ENCODE results near the gene EP400. TPM values are rescaled to one million over a fixed set of nuclear protein-coding genes. Genes with fewer than 3 reads are reported as not detected.

Gene EP400
- total and polyA plus RNA-seq, 2 donors (not counting 1 experiment from before 2014, with no cell fraction given), result 3.4 to 12.4 TPM

GRCh38 chr12:132043216-132043615, 93.5 kb downstream of the EP400 start:
- H4K20me1 ChIP-seq (ENCODE audit: control insufficient read depth, extremely low read depth, insufficient read depth, low read length), result no peaks in the 10 kb centered on the region
- H3K4me2 ChIP-seq (ENCODE audit: extremely low read depth, insufficient read depth, low read length), result no peak overlapping the region
- H3K9me3 ChIP-seq (ENCODE audit: control insufficient read depth, insufficient read depth, low read depth, low read length), result no peaks in the 10 kb centered on the region
- DNase-seq (ENCODE audit: low read depth in 2 of 2), result no peak
- H3K4me3 ChIP-seq (replicated peaks in 1 of 4; ENCODE audit: control extremely low read depth in 1 of 4, insufficient read depth in 1 of 4, low read depth in 3 of 4, low read length in 4 of 4), result no peak overlapping the region
- H3K4me1 ChIP-seq (ENCODE audit: control insufficient read depth, extremely low read depth, insufficient read depth, low read length), result no peaks in the 10 kb centered on the region
- H3K9ac ChIP-seq (ENCODE audit: insufficient read depth, low read length), result no peak overlapping the region
- no peak overlapping the region for H3K27ac ChIP-seq (ENCODE audit: insufficient read depth, low read length)
- no peaks in the 10 kb centered on the region for H3K27me3 ChIP-seq (ENCODE audit: control insufficient read depth, insufficient read depth, low read length)
- H3K79me2 ChIP-seq (ENCODE audit: control insufficient read depth, insufficient read depth, low read length), result no peaks in the 10 kb centered on the region
- H3K36me3 ChIP-seq (ENCODE audit: control insufficient read depth, insufficient read depth, low read length), result peaks cover 19% of the 10 kb centered on the region
- TF ChIP-seq CTCF (conservative IDR thresholded peaks at IDR 0.05 in 1 of 2, IDR thresholded peaks at IDR 0.05 in 1 of 2; ENCODE audit: low read depth in 1 of 2, low read length in 2 of 2) (no peak), EZH2 (IDR thresholded peaks at IDR 0.05; ENCODE audit: low read length, missing control alignments) (no peak)
- no peak overlapping the region for H2AFZ ChIP-seq (ENCODE audit: low read length)

- Histone ChIP-seq H3K9ac (ENCODE audit: insufficient read depth, low read length) (no peak overlapping the region), H3K4me2 (ENCODE audit: extremely low read depth, insufficient read depth, low read length) (no peak overlapping the region), H3K27me3 (ENCODE audit: control insufficient read depth, insufficient read depth, low read length) (no peaks in the 10 kb centered on the region), H2AFZ (ENCODE audit: low read length) (no peak overlapping the region), H3K9me3 (ENCODE audit: control insufficient read depth, insufficient read depth, low read depth, low read length) (no peaks in the 10 kb centered on the region), H3K36me3 (ENCODE audit: control insufficient read depth, insufficient read depth, low read length) (peaks cover 18% of the 10 kb centered on the region), H3K4me1 (ENCODE audit: control insufficient read depth, extremely low read depth, insufficient read depth, low read length) (no peaks in the 10 kb centered on the region), H4K20me1 (ENCODE audit: control insufficient read depth, extremely low read depth, insufficient read depth, low read length) (no peaks in the 10 kb centered on the region), H3K79me2 (ENCODE audit: control insufficient read depth, insufficient read depth, low read length) (no peaks in the 10 kb centered on the region), H3K27ac (ENCODE audit: insufficient read depth, low read length) (no peak overlapping the region), H3K4me3 (replicated peaks in 1 of 4; ENCODE audit: control extremely low read depth in 1 of 4, insufficient read depth in 1 of 4, low read depth in 3 of 4, low read length in 4 of 4) (no peak overlapping the region)
- DNase-seq (ENCODE audit: low read depth in 2 of 2), result no peak
- TF ChIP-seq EZH2 (IDR thresholded peaks at IDR 0.05; ENCODE audit: low read length, missing control alignments) (no peak), CTCF (conservative IDR thresholded peaks at IDR 0.05 in 1 of 2, IDR thresholded peaks at IDR 0.05 in 1 of 2; ENCODE audit: low read depth in 1 of 2, low read length in 2 of 2) (no peak)
Measured at GRCh38 chr12:132043770-132044467, 94.2 kb downstream of the EP400 start.

- no peak for DNase-seq (ENCODE audit: low read depth in 2 of 2)
- Histone ChIP-seq H3K27ac (ENCODE audit: insufficient read depth, low read length) (no peak overlapping the region), H4K20me1 (ENCODE audit: control insufficient read depth, extremely low read depth, insufficient read depth, low read length) (no peaks in the 10 kb centered on the region)
Measured at GRCh38 chr12:132044661-132045412, 95.1 kb downstream of the EP400 start.

More at GRCh38 chr12:132044661-132045412, 95.1 kb downstream of the EP400 start:
- TF ChIP-seq CTCF (conservative IDR thresholded peaks at IDR 0.05 in 1 of 2, IDR thresholded peaks at IDR 0.05 in 1 of 2; ENCODE audit: low read depth in 1 of 2, low read length in 2 of 2) (no peak), EZH2 (IDR thresholded peaks at IDR 0.05; ENCODE audit: low read length, missing control alignments) (no peak)
- H3K79me2 ChIP-seq (ENCODE audit: control insufficient read depth, insufficient read depth, low read length), result no peaks in the 10 kb centered on the region
- H3K36me3 ChIP-seq (ENCODE audit: control insufficient read depth, insufficient read depth, low read length), result peaks cover 19% of the 10 kb centered on the region
- H3K4me2 ChIP-seq (ENCODE audit: extremely low read depth, insufficient read depth, low read length), result no peak overlapping the region
- H3K27me3 ChIP-seq (ENCODE audit: control insufficient read depth, insufficient read depth, low read length), result no peaks in the 10 kb centered on the region
- no peaks in the 10 kb centered on the region for H3K9me3 ChIP-seq (ENCODE audit: control insufficient read depth, insufficient read depth, low read depth, low read length)
- no peak overlapping the region for H2AFZ ChIP-seq (ENCODE audit: low read length)
- no peak overlapping the region for H3K4me3 ChIP-seq (replicated peaks in 1 of 4; ENCODE audit: control extremely low read depth in 1 of 4, insufficient read depth in 1 of 4, low read depth in 3 of 4, low read length in 4 of 4)
- H3K9ac ChIP-seq (ENCODE audit: insufficient read depth, low read length), result no peak overlapping the region
- H3K4me1 ChIP-seq (ENCODE audit: control insufficient read depth, extremely low read depth, insufficient read depth, low read length), result no peaks in the 10 kb centered on the region
